WTC11 (cell line): Measurements from ENCODE around the gene C6orf132. TPM values are rescaled to one million over a fixed set of nuclear protein-coding genes. Genes with fewer than 3 reads are reported as not detected.

Experiments used
- ATAC-seq: fragments of 200-7000 bp; cut with Tn5 transposase; 2 replicates; pipeline ENCODE4 v1.10.0; 2021; ENCODE audit warnings: mild to moderate bottlenecking, moderate library complexity
- CTCF ChIA-PET: fragments of 300-600 bp; sonication (Branson Sonifier 250); formaldehyde crosslinking; loops from one replicate; lab custom pipeline; 2021; ENCODE audit warnings: antibody characterized with exemption; lab: Charles Lee
- POLR2A ChIA-PET: fragments of 350-600 bp; sonication (Branson Sonifier 250); formaldehyde crosslinking; loops from one replicate; lab custom pipeline; 2021; ENCODE audit warnings: antibody characterized with exemption; lab: Charles Lee
- DNase-seq: peaks from one replicate; pipeline ENCODE4 v3.0.0; 2021; ENCODE audit warnings: low spot score
- H3K27ac Mint-ChIP-seq: 2 replicates; pipeline ENCODE4 v1.8.0; 2021; ENCODE audit warnings: mixed read lengths
- H3K27me3 Mint-ChIP-seq: 2 replicates; pipeline ENCODE4 v1.8.0; 2021; ENCODE audit warnings: low read depth, mild to moderate bottlenecking, moderate library complexity, mixed read lengths
- H3K36me3 Mint-ChIP-seq: 2 replicates; pipeline ENCODE4 v1.8.0; 2021; ENCODE audit warnings: mixed read lengths
- H3K4me1 Mint-ChIP-seq: 2 replicates; pipeline ENCODE4 v1.8.0; 2022; ENCODE audit warnings: mixed read lengths
- H3K4me3 Mint-ChIP-seq: 2 replicates; pipeline ENCODE4 v1.8.0; 2021; ENCODE audit warnings: mild to moderate bottlenecking, moderate library complexity, mixed read lengths
- H3K9me3 Mint-ChIP-seq: 2 replicates; pipeline ENCODE4 v1.8.0; 2021; ENCODE audit warnings: mixed read lengths
- ATF1 ChIP-seq: sonication (generic); formaldehyde crosslinking; IDR thresholded peaks from 2 replicates; pipeline ENCODE4 v1.8.1; 2023; ENCODE audit warnings: mild to moderate bottlenecking, moderate library complexity, missing genetic modification reagents
- CTCF ChIP-seq: fragments of 200-600 bp; IDR thresholded peaks from 2 replicates; pipeline ENCODE4 v1.8.0; 2022; ENCODE audit warnings: antibody characterized with exemption
- ELF4 ChIP-seq: sonication (generic); formaldehyde crosslinking; IDR thresholded peaks from 2 replicates; pipeline ENCODE4 v1.8.1; 2022; ENCODE audit warnings: low read depth, mild to moderate bottlenecking, moderate library complexity, missing genetic modification reagents
- ETV6 ChIP-seq: sonication (generic); formaldehyde crosslinking; IDR thresholded peaks from 2 replicates; pipeline ENCODE4 v1.8.1; 2022; ENCODE audit warnings: mild to moderate bottlenecking, missing genetic modification reagents
- GRHL2 ChIP-seq: fragments of 250-450 bp; sonication (Bioruptor Pico); IDR thresholded peaks from 2 replicates; pipeline ENCODE4 v1.8.0; 2022; ENCODE audit warnings: mild to moderate bottlenecking, moderate library complexity; ENCODE audit not compliant: insufficient replicate concordance, severe bottlenecking
- JUN ChIP-seq: sonication (generic); formaldehyde crosslinking; IDR thresholded peaks from 2 replicates; pipeline ENCODE4 v1.8.0; 2023; ENCODE audit warnings: mild to moderate bottlenecking, missing genetic modification reagents
- NFYB ChIP-seq: sonication (generic); formaldehyde crosslinking; conservative IDR thresholded peaks from 2 replicates; pipeline ENCODE4 v1.8.0; 2022; ENCODE audit warnings: low read depth, missing genetic modification reagents
- OVOL2 ChIP-seq: fragments of 250-450 bp; sonication (Bioruptor Pico); IDR thresholded peaks from 2 replicates; pipeline ENCODE4 v1.9.0; 2021; ENCODE audit warnings: mild to moderate bottlenecking, borderline replicate concordance
- RORB ChIP-seq: fragments of 250-450 bp; sonication (Bioruptor Pico); IDR thresholded peaks from 2 replicates; pipeline ENCODE4 v1.9.0; 2021; ENCODE audit warnings: mild to moderate bottlenecking
- ZNF232 ChIP-seq: sonication (generic); formaldehyde crosslinking; IDR thresholded peaks from 2 replicates; pipeline ENCODE4 v1.8.0; 2022; ENCODE audit warnings: mild to moderate bottlenecking, missing genetic modification reagents
- ZNF396 ChIP-seq: fragments of 250-450 bp; sonication (Bioruptor Pico); IDR thresholded peaks from 2 replicates; pipeline ENCODE4 v1.8.0; 2021; ENCODE audit warnings: mild to moderate bottlenecking, moderate library complexity, borderline replicate concordance
- ZNF671 ChIP-seq: fragments of 250-450 bp; sonication (Bioruptor Pico); IDR thresholded peaks from 2 replicates; pipeline ENCODE4 v1.8.0; 2021; ENCODE audit warnings: mild to moderate bottlenecking
- total RNA-seq: library from RNA; stranded (reverse); gene quantifications from 3 replicates; pipeline ENCODE4 v1.2.3, GENCODE V29; 2021
- TF ChIP-seq, protein P1 (sequence below): sonication (generic); formaldehyde crosslinking; IDR thresholded peaks from 2 replicates; pipeline ENCODE4 v1.8.0; 2022; ENCODE audit warnings: mild to moderate bottlenecking, missing genetic modification reagents
- TF ChIP-seq, protein P2 (sequence below): sonication (generic); formaldehyde crosslinking; IDR thresholded peaks from 2 replicates; pipeline ENCODE4 v1.8.1; 2023; ENCODE audit warnings: mild to moderate bottlenecking, missing genetic modification reagents, borderline replicate concordance
- TF ChIP-seq, protein P3 (sequence below): sonication (generic); formaldehyde crosslinking; IDR thresholded peaks from 2 replicates; pipeline ENCODE4 v1.8.1; 2023; ENCODE audit warnings: mild to moderate bottlenecking, missing genetic modification reagents

The C6orf132 gene
- total RNA-seq, 1 experiment from 2014 or later = 52.6 TPM

GRCh38 chr6:42079941-42080464 is 62.4 kb downstream of the C6orf132 start (continued):
- TF ChIP-seq, protein P1, sequence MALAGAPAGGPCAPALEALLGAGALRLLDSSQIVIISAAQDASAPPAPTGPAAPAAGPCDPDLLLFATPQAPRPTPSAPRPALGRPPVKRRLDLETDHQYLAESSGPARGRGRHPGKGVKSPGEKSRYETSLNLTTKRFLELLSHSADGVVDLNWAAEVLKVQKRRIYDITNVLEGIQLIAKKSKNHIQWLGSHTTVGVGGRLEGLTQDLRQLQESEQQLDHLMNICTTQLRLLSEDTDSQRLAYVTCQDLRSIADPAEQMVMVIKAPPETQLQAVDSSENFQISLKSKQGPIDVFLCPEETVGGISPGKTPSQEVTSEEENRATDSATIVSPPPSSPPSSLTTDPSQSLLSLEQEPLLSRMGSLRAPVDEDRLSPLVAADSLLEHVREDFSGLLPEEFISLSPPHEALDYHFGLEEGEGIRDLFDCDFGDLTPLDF (CRISPR knock-in tag) = no peak
- TF ChIP-seq ZNF396 (CRISPR knock-in tag) = no peak

DNA sequence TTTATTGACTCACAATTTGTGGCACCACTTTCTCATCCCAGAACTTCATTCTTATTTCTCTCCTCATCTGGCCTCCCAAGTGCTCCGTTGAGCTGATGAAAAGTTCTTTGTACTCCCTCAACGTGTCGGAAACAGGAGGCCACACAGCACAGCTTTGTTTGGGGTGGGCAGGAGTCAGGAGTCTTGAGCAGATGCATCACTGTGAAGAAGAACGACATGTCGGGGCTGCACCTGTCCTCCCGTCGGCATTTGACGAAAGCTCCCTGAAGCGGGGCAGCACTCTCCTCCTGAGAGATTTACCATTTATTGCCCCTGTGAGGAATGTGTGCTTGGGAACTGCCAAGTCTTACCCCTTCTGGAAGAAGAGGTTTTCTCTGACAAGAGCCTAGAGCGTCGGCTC is 64.0 kb downstream of the C6orf132 start:
- no peak for TF ChIP-seq NFYB (CRISPR knock-in tag)
- TF ChIP-seq, protein P2, sequence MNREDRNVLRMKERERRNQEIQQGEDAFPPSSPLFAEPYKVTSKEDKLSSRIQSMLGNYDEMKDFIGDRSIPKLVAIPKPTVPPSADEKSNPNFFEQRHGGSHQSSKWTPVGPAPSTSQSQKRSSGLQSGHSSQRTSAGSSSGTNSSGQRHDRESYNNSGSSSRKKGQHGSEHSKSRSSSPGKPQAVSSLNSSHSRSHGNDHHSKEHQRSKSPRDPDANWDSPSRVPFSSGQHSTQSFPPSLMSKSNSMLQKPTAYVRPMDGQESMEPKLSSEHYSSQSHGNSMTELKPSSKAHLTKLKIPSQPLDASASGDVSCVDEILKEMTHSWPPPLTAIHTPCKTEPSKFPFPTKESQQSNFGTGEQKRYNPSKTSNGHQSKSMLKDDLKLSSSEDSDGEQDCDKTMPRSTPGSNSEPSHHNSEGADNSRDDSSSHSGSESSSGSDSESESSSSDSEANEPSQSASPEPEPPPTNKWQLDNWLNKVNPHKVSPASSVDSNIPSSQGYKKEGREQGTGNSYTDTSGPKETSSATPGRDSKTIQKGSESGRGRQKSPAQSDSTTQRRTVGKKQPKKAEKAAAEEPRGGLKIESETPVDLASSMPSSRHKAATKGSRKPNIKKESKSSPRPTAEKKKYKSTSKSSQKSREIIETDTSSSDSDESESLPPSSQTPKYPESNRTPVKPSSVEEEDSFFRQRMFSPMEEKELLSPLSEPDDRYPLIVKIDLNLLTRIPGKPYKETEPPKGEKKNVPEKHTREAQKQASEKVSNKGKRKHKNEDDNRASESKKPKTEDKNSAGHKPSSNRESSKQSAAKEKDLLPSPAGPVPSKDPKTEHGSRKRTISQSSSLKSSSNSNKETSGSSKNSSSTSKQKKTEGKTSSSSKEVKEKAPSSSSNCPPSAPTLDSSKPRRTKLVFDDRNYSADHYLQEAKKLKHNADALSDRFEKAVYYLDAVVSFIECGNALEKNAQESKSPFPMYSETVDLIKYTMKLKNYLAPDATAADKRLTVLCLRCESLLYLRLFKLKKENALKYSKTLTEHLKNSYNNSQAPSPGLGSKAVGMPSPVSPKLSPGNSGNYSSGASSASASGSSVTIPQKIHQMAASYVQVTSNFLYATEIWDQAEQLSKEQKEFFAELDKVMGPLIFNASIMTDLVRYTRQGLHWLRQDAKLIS (CRISPR knock-in tag) = no peak
- TF ChIP-seq ETV6 = no peak
- TF ChIP-seq OVOL2 (CRISPR knock-in tag) = no peak
- TF ChIP-seq, protein P3, sequence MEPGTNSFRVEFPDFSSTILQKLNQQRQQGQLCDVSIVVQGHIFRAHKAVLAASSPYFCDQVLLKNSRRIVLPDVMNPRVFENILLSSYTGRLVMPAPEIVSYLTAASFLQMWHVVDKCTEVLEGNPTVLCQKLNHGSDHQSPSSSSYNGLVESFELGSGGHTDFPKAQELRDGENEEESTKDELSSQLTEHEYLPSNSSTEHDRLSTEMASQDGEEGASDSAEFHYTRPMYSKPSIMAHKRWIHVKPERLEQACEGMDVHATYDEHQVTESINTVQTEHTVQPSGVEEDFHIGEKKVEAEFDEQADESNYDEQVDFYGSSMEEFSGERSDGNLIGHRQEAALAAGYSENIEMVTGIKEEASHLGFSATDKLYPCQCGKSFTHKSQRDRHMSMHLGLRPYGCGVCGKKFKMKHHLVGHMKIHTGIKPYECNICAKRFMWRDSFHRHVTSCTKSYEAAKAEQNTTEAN (CRISPR knock-in tag) = no peak
- no peak for TF ChIP-seq ZNF396 (CRISPR knock-in tag)
- no peak for TF ChIP-seq JUN (CRISPR knock-in tag)
- CTCF ChIA-PET = interaction anchor here (0.8 to 1.7 kb wide), 3 partner anchors 18 to 136 kb away, joined by 3 to 6 read pairs (median 3); no protein-coding TSS in a partner anchor
- Mint-ChIP-seq H3K4me1 (no peaks in the 10 kb centered on the region), H3K27me3 (no peaks in the 10 kb centered on the region), H3K36me3 (peaks cover 37% of the 10 kb centered on the region), H3K9me3 (no peaks in the 10 kb centered on the region), H3K4me3 (no peak overlapping the region), H3K27ac (no peak overlapping the region)
- DNase-seq = no peak
- no peak for ATAC-seq
- POLR2A ChIA-PET = no interaction called here

GRCh38 chr6:42075159-42075838 is 67.1 kb downstream of the C6orf132 start:
- POLR2A ChIA-PET = interaction anchor here (0.7 kb wide), 1 partner anchor 65 kb away, joined by 3 read pairs; no protein-coding TSS in a partner anchor
- H3K4me1 Mint-ChIP-seq = no peaks in the 10 kb centered on the region
- ATAC-seq (peak; percentile 68), DNase-seq (peak; percentile 87)
- TF ChIP-seq ATF1 (CRISPR knock-in tag) (no peak), CTCF (peak; percentile 73)
- H3K27ac Mint-ChIP-seq = no peak overlapping the region
- CTCF ChIA-PET = interaction anchor here (1.0 to 1.6 kb wide), 3 partner anchors 29 to 114 kb away, joined by 3 read pairs; no protein-coding TSS in a partner anchor
- H3K9me3 Mint-ChIP-seq = no peaks in the 10 kb centered on the region
- H3K4me3 Mint-ChIP-seq = no peak overlapping the region
- H3K27me3 Mint-ChIP-seq = no peaks in the 10 kb centered on the region
- peaks cover 50% of the 10 kb centered on the region for H3K36me3 Mint-ChIP-seq

DNA sequence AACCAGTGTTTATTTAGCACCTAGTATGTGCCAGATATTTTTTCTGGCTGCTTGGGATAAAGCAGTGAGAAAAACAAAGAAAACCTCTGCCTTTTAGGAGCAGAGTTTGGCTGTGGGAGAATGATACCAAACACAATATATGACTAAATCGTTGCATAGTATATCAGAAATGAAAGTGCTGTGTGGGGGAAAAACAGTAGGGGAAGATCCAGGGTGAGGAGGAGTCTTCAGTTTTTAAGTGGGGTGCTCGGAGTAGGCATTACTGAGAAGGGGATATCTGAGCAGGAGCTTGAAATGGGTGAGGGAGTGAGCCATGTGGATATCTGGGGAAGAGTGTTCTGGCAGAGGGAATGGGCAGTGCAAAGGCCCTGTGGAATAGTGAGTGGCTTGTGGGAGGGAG is 69.1 kb downstream of the C6orf132 start:
- no peak overlapping the region for H3K4me3 Mint-ChIP-seq
- CTCF ChIA-PET = interaction anchor here (0.6 to 2.4 kb wide), 4 partner anchors 24 to 657 kb away, joined by 3 to 11 read pairs (median 4); no protein-coding TSS in a partner anchor
- POLR2A ChIA-PET = no interaction called here
- no peaks in the 10 kb centered on the region for H3K27me3 Mint-ChIP-seq
- no peak overlapping the region for H3K27ac Mint-ChIP-seq
- H3K9me3 Mint-ChIP-seq = no peaks in the 10 kb centered on the region
- H3K4me1 Mint-ChIP-seq = no peaks in the 10 kb centered on the region
- ATAC-seq = no peak
- no peak for DNase-seq
- H3K36me3 Mint-ChIP-seq = peaks cover 39% of the 10 kb centered on the region
- no peak for TF ChIP-seq NFYB (CRISPR knock-in tag)
- no peak for TF ChIP-seq ZNF671 (CRISPR knock-in tag)
- TF ChIP-seq ZNF232 = no peak
- TF ChIP-seq, protein P2 (CRISPR knock-in tag) = no peak
- TF ChIP-seq GRHL2 (CRISPR knock-in tag) = no peak
- TF ChIP-seq RORB (CRISPR knock-in tag) = no peak
- no peak for TF ChIP-seq ELF4
